ENCODE results near the gene CARD18.

Gene CARD18

DNA sequence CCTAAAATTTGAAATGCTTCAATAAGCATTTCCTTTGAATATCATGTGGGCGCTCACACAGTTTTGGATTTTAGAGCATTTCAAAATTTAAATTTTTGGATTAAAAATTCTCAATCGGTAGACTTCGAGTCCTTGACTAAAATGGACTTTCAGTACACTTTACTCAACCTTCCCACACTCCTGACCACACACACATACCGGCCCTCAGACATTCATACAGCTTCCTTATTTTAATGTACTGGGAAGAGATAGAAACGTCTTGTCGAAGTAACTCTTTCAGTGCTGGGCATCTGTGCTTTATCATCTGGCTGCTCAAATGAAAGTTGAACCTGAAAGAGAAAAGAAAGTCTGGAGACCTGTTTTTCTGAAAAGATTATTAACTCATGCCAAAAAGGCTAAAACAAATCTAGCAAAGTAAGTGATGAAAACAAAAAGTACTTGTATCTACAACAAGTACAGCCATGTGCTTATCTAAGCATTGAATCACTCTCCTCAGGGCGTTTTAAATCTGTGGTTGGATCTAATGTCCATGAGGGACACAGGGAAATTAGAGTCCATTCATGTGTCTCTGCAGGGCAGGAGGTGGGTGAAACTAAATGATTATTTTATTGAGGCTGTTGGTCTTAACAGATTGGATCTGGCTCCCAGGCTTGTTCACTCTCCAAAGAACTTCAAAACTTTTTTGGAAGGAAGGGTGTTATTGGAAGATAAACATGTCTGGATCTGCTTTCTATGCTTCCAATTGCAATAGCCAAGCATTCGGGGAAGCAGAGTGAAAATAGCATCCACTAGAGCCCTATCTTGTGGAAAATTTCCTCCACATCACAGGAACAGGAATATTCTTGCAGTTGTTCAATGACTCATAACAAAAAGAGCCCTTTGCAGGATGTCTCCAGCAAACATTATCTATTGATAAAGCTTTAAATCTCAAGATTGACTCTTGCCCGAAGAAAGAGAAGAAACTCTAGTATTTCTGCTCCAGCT lies 47.0 kb downstream of the CARD18 start:
- no peak overlapping the region for H2AFZ ChIP-seq (ENCODE audit: low read depth)
- TF ChIP-seq, protein P1, sequence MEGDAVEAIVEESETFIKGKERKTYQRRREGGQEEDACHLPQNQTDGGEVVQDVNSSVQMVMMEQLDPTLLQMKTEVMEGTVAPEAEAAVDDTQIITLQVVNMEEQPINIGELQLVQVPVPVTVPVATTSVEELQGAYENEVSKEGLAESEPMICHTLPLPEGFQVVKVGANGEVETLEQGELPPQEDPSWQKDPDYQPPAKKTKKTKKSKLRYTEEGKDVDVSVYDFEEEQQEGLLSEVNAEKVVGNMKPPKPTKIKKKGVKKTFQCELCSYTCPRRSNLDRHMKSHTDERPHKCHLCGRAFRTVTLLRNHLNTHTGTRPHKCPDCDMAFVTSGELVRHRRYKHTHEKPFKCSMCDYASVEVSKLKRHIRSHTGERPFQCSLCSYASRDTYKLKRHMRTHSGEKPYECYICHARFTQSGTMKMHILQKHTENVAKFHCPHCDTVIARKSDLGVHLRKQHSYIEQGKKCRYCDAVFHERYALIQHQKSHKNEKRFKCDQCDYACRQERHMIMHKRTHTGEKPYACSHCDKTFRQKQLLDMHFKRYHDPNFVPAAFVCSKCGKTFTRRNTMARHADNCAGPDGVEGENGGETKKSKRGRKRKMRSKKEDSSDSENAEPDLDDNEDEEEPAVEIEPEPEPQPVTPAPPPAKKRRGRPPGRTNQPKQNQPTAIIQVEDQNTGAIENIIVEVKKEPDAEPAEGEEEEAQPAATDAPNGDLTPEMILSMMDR (conservative IDR thresholded peaks at IDR 0.05; ENCODE audit: low read depth, low read length) = no peak
- no peaks in the 10 kb centered on the region for H3K36me3 ChIP-seq (ENCODE audit: insufficient read depth)
- no peak overlapping the region for H3K4me2 ChIP-seq
- H3K9ac ChIP-seq = no peak overlapping the region
- no peaks in the 10 kb centered on the region for H4K20me1 ChIP-seq (ENCODE audit: insufficient read depth)
- H3K4me1 ChIP-seq (ENCODE audit: low read depth, poor library complexity, severe bottlenecking) = no peaks in the 10 kb centered on the region
- H3K79me2 ChIP-seq (ENCODE audit: insufficient read depth, low read depth) = no peaks in the 10 kb centered on the region
- no peak overlapping the region for H3K4me3 ChIP-seq (IDR thresholded peaks at IDR 0.05; ENCODE audit: insufficient read depth, low read depth, low read length)
- no peaks in the 10 kb centered on the region for H3K27me3 ChIP-seq (ENCODE audit: insufficient read depth, low read depth)
- H3K27ac ChIP-seq = no peak overlapping the region

Data from KMS-11 (cell line).